Raji (cell line): ENCODE results near the gene IFNGR1.

Source experiments
- POLR2A ChIP-seq: IDR thresholded peaks from 2 replicates; pipeline ENCODE4 v1.6.1; 2011; ENCODE audit warnings: low read depth, low read length, control low read depth; ENCODE audit not compliant: insufficient read depth

The IFNGR1 gene

DNA sequence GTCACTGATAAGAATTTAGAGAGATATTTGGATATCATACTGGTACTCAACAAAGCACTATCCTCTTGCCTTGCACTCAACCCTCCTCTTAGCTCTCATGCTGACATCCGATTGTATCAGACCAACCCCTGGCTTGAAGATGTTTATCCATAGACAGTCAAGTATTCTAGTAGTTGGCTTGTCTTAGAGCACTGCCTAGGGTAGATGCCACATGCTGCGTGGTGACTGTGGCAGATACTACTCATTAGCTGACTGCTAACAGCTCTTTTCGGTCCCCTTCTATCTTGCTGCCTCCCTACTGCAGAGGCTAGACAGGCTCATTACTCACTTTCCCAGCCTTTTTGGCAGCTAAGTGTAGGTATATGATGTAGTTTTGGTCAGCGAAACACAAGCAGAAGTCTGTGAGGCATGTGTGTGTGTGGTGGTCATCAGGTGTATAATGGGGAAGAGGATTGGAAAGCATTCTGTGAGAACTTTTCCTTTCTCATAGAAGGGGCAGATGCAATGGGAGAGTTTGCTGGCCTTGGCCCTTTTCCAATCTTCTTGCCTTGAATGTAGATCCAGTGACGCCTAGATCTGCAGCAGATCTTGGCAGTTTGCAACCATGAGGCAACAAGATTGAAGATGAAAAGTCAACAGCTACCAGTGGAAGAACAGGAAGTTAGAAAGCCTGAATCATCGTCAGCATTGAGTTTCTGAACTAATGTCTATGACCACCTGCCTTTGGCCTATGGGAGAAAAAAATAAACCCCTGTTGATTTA is 4.4 kb upstream of the IFNGR1 start:
- TF ChIP-seq POLR2A, result no peak

DNA sequence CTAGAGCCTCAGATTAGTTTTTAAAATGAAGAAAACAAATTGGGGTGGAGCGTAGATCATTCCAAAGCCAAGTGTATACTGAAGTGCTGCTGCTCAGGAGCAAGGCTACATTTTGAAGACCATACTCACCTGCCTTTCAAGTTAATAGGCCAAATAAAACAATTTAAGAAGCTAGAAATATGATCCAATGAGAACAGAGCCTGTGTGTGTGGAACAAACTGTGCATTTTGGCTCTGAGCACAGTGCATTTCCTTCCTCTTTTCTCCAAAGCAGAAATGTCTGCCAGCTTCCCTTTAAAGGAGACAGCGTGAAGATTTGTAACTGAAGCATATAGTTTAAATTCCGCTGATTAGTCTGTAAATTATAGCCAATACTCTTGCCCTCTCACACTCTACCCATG is 3.2 kb upstream of the IFNGR1 start:
- no peak for TF ChIP-seq POLR2A

DNA sequence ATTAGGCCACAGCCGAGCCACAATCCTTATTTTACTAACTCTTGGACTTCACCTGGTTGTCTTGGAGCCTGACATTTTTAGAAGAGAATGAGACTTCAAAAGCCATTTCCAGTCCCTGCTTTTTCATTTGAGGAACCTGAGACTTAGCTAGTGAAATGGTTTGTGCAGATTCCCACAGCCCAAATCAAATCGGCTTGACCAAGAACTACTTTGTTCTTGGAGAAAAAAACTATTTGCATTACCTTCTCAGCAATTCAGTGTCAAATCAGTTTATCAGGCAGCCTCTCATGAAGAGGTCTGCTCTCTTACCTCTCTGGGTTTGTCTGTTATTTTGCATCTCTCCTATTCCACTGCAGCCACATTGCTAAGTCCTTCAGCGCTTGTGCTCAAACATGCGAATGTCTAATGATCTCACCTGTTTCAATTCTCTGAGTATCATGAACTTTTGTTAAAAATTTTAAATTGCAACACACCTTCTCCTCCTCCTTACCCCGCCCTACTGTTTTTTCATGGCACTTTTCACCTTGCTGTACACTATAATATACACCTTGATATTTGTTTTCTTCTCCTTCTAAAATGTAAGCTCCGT is 573 bp upstream of the IFNGR1 start:
- no peak for TF ChIP-seq POLR2A

DNA sequence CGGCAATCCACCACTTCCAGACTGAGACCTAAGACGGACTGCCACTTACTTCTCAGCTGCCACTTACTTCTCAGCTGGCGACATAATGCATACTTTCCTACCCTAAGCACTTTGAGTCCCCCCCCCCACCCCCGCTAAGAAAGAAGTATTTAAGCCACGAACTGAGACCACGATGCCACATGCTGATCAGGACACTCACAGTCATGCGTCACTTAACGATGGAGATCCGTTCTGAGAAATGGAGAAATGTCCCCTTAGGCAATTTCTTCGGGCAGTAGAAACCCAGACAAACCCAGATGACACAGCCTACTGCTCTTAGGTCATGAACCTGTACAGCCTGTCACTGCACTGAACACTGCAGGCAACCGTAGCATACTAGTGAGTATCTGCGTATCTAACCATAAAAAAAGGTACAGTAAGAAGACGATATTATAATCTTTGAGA is 690 bp downstream of the IFNGR1 start:
- no peak for TF ChIP-seq POLR2A

DNA sequence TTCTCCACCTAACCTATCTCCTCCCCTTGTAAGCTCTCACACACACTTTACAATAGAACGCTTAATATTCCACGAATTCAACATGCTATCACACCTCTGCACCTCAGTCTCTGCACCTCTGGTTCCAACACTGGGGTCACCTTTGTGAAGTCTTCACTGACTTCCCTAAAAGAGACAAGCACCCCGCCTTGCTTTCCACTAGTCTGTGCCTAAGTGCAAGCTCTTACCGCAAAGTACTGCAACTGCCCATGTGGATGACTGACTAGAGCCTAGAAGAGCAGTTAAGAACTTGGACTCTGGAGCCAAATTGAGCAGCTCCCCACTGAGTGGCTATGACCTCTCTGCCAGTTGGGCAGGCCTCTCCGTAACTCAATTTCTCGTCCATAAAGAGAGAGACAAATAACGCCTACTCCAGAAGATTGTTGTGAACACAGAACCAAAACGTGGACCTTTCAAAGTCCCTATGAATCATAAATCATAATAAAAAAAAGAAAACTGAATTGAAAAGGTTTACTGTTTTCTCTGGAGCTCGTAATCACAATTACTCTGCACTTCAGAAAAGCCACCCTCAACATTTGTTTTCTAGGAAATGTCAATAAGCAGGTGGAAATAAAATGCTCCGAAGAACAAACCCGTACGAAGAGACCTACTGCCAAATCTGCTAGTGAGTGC is 1.2 kb downstream of the IFNGR1 start:
- TF ChIP-seq POLR2A, result no peak

DNA sequence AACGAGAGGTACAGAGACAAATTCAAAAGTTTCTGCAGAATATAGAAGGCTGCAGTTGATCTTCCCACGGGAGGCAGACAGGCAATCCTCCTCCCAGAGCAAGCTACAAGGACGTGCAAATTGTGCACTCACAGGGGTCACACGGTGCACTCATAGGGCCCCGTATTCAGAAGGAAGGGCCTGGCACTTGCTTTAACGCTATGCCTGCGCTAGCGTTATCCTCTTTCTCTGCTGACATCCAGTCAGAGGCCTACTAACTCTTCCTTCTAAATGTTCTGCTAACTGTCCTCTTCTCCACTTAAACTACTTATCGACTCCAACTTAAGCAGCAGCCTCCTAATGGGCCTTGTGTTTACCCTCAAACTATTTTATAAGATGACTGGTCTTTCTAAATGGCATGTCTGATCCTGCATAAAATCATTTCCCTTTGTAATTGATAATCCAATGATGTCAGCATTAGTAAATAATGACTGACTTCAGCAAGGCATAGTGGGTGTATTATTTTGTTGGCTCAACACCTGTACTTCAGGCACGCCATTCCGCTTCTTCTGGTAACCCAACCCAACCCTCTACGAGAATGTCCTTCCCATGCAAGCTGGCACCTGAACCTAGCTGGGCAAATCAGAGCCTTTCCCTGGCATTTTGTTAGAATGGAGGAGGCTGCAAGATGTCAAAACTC is 2.2 kb downstream of the IFNGR1 start:
- no peak for TF ChIP-seq POLR2A

DNA sequence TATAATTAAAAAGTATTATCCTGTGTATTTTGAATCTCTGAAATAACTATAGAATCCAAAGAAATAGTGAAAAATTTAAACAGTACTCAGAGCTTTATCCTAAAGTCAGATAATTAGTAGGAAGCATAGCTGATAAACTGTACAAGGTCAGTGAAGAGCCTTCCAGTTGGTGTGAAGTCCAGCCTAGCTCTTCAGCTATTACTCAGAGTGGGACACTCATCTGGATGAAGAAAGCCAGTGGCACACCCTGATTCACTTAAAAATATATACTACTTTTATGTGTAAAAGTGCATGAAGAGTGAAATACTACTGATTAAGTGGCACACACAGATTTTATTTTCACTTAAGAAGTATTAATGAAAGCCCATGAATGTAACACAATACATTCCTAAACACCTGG is 3.1 kb downstream of the IFNGR1 start:
- TF ChIP-seq POLR2A, result no peak

DNA sequence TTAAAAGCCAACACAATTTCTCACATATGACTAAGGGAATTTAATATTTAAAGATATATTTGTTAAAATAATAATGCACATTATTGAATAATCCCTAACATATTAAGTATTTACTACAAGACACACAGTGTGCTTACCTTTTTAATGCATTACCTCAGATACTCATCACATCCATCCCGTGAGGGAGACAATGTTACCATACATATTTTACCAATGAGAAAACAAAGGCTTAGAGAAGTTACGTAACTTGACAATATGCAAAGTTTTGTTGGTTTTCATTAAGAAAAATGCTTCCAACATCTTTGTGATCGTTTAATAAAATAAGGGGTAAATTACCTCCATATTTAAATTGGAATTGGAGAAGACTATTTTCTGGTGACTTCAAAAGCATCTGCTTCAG is 4.3 kb downstream of the IFNGR1 start:
- no peak for TF ChIP-seq POLR2A

DNA sequence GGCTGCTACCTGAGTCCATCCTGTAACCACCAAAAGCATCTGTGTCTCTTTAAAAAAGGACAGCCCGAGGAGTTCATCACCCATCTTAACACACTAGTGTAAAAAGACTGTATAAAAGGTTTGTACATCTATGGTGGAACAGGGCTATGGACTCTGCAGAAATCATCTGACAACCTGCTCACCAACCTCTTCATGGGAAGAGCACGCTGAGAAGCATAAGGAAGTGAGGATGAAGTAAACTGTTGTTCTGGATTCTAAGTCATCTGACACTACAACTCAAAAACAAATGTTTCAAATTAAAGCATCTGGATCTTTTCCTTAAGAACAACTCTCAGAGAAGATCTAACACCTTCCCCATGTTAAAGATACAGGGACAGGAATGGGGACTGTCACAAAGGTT is 5.4 kb downstream of the IFNGR1 start:
- no peak for TF ChIP-seq POLR2A

DNA sequence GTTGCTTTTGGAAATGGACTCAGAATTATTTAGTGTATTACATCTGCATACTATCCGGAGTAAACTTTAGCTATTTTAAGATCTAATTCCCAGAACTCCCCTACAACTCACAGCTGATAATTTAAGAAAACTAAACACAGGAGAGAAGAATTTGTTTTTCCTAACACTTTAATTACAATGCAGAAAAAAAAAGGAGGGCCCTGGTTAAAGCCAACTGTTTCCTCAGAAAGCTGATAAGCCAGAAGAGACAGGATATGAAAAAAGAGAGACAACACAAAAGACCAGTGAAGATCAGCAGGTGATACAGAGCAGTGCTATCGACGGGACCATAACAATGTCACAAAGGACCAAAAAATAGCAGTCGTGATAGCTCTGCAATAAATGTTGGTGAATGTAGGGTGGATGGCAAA is 5.8 kb downstream of the IFNGR1 start:
- no peak for TF ChIP-seq POLR2A

DNA sequence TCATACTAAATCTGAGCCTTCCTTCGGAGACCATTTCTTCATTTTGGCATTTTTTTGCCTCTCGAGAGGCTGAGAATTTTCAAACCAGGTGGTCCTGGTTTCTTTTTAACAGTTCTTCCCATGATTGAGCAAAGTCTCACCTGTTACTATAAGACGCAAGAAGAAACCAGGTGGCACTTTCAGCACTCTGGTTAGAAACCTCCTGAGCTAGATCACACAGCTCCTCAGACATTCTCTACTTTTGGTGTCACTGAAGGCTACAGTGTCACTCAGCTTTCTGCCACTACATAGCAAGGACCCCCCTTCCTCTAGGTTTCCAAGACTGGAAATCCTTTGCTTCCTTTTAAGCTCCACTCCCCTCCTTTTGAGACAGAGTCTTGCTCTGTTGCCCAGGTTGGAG is 7.3 kb downstream of the IFNGR1 start:
- no peak for TF ChIP-seq POLR2A

DNA sequence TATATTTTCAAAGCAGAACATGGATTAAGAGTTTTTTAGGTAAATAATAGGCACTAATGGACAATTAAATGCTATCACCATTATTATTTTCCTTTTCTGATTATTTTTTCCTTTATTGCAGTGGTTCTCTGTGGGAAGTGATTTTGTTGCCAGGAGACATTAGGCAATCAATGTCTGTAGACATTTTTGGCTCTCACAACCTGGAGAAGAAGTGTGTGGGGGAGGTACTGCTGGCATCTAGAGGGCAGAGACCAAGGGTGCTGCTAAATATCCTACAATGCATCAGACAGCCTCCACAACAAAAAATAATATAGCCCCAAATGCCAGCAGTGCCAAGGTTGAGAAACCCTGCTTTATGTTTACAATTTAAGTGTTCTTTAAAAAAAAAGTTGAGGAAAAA is 8.3 kb downstream of the IFNGR1 start:
- TF ChIP-seq POLR2A, result no peak

DNA sequence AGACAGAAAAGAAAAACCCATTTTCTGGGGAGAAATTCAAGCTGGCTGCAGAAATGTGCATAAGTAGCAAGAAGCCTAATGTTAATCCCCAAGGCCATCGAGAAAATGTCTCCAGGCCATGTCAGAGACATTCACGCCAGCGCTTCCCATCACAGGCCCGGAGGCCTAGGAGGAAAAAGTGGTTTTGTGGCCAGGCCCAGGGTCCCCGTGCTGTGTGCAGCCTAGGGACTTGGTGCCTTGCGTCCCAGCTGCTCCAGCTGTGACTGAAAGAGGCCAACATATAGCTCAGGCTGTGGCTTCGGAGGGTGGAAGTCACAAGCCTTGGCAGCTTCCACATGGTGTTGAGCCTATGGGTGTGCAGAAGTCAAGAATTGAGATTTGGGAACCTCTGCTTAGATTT is 10.9 kb downstream of the IFNGR1 start:
- TF ChIP-seq POLR2A, result no peak

DNA sequence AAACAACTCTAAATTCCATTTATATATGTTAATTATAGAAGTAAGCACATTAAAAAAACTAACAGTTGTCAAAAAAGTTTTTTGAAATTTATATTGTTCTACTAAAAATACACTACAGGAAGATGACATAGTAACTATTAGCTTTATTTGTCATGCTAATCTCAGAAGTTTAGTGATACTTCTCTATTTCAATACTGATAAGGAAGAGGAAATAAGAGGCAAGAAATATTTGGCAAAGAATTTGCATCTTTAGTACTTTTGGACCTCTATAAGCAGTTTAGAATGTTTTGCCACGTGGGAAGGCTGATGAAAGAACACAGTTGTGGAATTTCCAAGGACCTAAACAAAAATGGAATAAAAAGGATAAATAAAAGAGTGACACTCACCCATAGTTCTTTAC is 12.6 kb downstream of the IFNGR1 start:
- no peak for TF ChIP-seq POLR2A

DNA sequence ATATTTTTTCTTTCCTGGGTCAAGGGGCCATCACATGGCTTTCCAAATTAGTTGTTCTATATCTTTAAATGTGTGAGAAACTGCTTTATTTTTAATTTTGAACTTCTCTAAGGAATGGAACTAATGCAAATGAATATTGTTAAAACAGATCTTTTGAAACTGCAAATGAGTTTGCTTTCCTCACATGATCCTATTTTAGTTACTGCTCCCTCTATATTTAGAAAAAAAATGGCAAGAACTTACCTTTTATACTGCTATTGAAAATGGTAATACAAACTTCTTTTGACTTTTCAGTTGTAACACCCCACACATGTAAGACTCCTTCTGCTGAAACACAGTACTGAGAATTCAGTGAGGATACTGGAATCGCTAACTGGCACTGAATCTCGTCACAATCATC is 15.9 kb downstream of the IFNGR1 start:
- TF ChIP-seq POLR2A, result no peak

DNA sequence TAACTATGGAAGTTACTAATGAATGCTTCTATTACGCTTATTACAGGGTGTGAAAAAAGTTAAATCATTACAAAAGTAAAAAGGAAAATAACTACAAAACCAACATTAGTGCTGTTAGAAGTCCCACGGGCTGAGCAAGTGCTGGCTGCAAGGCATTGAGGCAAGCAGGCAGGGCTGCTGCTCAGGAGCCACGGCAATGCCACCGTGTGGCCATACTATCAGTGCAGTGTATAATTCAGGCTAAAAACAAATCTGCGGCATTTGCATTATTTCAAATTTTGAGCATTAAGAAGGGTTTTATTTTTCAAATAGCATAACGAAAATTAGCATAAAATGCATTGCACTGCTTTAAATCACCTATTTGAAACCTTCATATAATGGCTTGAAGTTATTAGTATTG is 17.1 kb downstream of the IFNGR1 start:
- TF ChIP-seq POLR2A, result no peak
